Endothelial cell of umbilical vein (primary cell): Measurements from ENCODE around the gene TTLL10. TPM values are rescaled to one million over a fixed set of nuclear protein-coding genes. Genes with fewer than 3 reads are reported as not detected.

Experiments
- BruUV-seq: library from RNA; stranded (reverse); fragments of 400-500 nt; replicated peaks from 2 replicates; lab custom pipeline; 2021; lab: Mats Ljungman, UMichigan
- CTCF ChIA-PET: fragments of 300-600, 350-600 bp; sonication (Branson Sonifier 250); formaldehyde crosslinking; loops from one replicate; lab custom pipeline; 2021; ENCODE audit warnings: antibody characterized with exemption, inconsistent platforms; lab: Charles Lee
- POLR2A ChIA-PET: fragments of 300-600, 350-600 bp; sonication (Branson Sonifier 250); formaldehyde crosslinking; loops from one replicate; lab custom pipeline; 2021; ENCODE audit warnings: antibody characterized with exemption, inconsistent platforms; lab: Charles Lee
- DNase-seq: peaks from one replicate; pipeline ENCODE4 v3.0.0-alpha.2; 2011; ENCODE audit warnings: low read depth, low spot score
- FAIRE-seq: peaks from 2 replicates; lab custom pipeline; 2011; peaks lifted over from hg19 to GRCh38; lab: Jason Lieb, UNC
- H2AFZ ChIP-seq: 2 replicates; pipeline ENCODE4 v1.6.0; 2012; ENCODE audit warnings: low read depth, low read length, control low read depth, inconsistent platforms
- H3K27ac ChIP-seq: 2 replicates; pipeline ENCODE4 v1.5.1; 2011; ENCODE audit warnings: low read depth, mild to moderate bottlenecking, control low read depth, low read length, moderate library complexity; ENCODE audit not compliant: insufficient read depth
- H3K27me3 ChIP-seq, 2 experiments: 2 replicates each; pipeline versions ENCODE4 v1.6.0 to v1.6.1; 2011; ENCODE audit warnings: low read length in 2 of 2, mixed read lengths in 1 of 2; ENCODE audit not compliant: control insufficient read depth in 2 of 2, insufficient read depth in 2 of 2
- H3K36me3 ChIP-seq, 2 experiments: 2 replicates in 1 of 2; 3 replicates in 1 of 2; pipeline ENCODE4 v1.5.1; 2011; ENCODE audit warnings: low read length in 2 of 2, mild to moderate bottlenecking in 1 of 2, moderate library complexity in 1 of 2; ENCODE audit not compliant: control insufficient read depth in 2 of 2, insufficient read depth in 2 of 2; ENCODE audit errors: extremely low read depth in 1 of 2
- H3K4me1 ChIP-seq: 3 replicates; pipeline ENCODE4 v1.5.1; 2011; ENCODE audit warnings: mild to moderate bottlenecking, low read length; ENCODE audit not compliant: control insufficient read depth, insufficient read depth; ENCODE audit errors: extremely low read depth
- H3K4me2 ChIP-seq: 2 replicates; pipeline ENCODE4 v1.6.1; 2011; ENCODE audit warnings: low read length, control low read depth, mixed read lengths; ENCODE audit not compliant: insufficient read depth
- H3K4me3 ChIP-seq, 3 experiments: fragments of 200-600 bp in 1 of 3; sonication (generic), shearing (Covaris generic) in 1 of 3; replicated peaks in 1 of 3; 2 replicates each; pipeline ENCODE4 v1.5.1; 2011 to 2016; ENCODE audit warnings: control low read depth in 3 of 3, low read length in 3 of 3, mild to moderate bottlenecking in 2 of 3, inconsistent platforms in 1 of 3, low read depth in 1 of 3, moderate library complexity in 1 of 3; ENCODE audit not compliant: insufficient read depth in 1 of 3
- H3K79me2 ChIP-seq: 2 replicates; pipeline ENCODE4 v1.6.0; 2012; ENCODE audit warnings: low read length, inconsistent platforms; ENCODE audit not compliant: control insufficient read depth, insufficient read depth
- H3K9ac ChIP-seq: replicated peaks from 2 replicates; pipeline ENCODE3; 2011; ENCODE audit warnings: low read length, control low read depth; ENCODE audit not compliant: insufficient read depth; ENCODE audit errors: extremely low read depth
- H3K9me1 ChIP-seq: replicated peaks from 3 replicates; pipeline ENCODE4 v1.6.0; 2011; ENCODE audit warnings: mild to moderate bottlenecking, low read length; ENCODE audit not compliant: control insufficient read depth, insufficient read depth; ENCODE audit errors: extremely low read depth
- H3K9me3 ChIP-seq: replicated peaks from 2 replicates; pipeline ENCODE4 v1.5.1; 2012; ENCODE audit warnings: low read length, inconsistent platforms; ENCODE audit not compliant: control insufficient read depth, insufficient read depth
- H4K20me1 ChIP-seq: replicated peaks from 2 replicates; pipeline ENCODE3; 2011; ENCODE audit warnings: mild to moderate bottlenecking, low read length; ENCODE audit not compliant: control insufficient read depth, insufficient read depth; ENCODE audit errors: extremely low read depth
- CTCF ChIP-seq, 2 donors: IDR thresholded peaks; 1 replicate in 1 of 2; 2 replicates in 1 of 2; pipeline ENCODE4 v1.5.1; 2011; ENCODE audit warnings: low read length in 2 of 2, mild to moderate bottlenecking in 2 of 2, moderate library complexity in 2 of 2, control low read depth in 1 of 2, inconsistent platforms in 1 of 2, low read depth in 1 of 2; ENCODE audit not compliant: insufficient read depth in 1 of 2; ENCODE audit errors: extremely low read depth in 1 of 2
- FOS ChIP-seq: IDR thresholded peaks from 2 replicates; pipeline ENCODE4 v1.6.1; 2011; ENCODE audit warnings: mild to moderate bottlenecking, low read length, moderate library complexity, borderline replicate concordance; ENCODE audit not compliant: insufficient read depth
- GATA2 ChIP-seq: IDR thresholded peaks from 2 replicates; pipeline ENCODE4 v1.7.0; 2011; ENCODE audit warnings: low read depth, mild to moderate bottlenecking, moderate library complexity, mixed read lengths, low read length; ENCODE audit not compliant: insufficient read length, insufficient read depth
- JUN ChIP-seq: IDR thresholded peaks from 2 replicates; pipeline ENCODE4 v1.6.1; 2011; ENCODE audit warnings: borderline replicate concordance, low read depth; ENCODE audit not compliant: insufficient read length, insufficient read depth
- MAX ChIP-seq: IDR thresholded peaks from 2 replicates; pipeline ENCODE4 v1.6.1; 2011; ENCODE audit not compliant: insufficient read depth, insufficient read length
- MYC ChIP-seq: IDR thresholded peaks from one replicate; pipeline ENCODE4 v1.6.1; 2011; ENCODE audit warnings: mild to moderate bottlenecking, low read depth, low read length
- POLR2A ChIP-seq: IDR thresholded peaks from 2 replicates; pipeline ENCODE4 v1.6.1; 2012; ENCODE audit warnings: low read depth, mild to moderate bottlenecking, control low read depth, low read length
- dilution Hi-C: fragments of 300-500 bp; cut with MboI; formaldehyde crosslinking; loops from one replicate; pipeline ENCODE4 v1.15.0; 2019; ENCODE audit warnings: low sequenced_read_pairs; ENCODE audit not compliant: extremely low pct_ligation_motif_present
- intact Hi-C: fragments of 100-400 bp; cut with micrococcal nuclease; formaldehyde crosslinking; loops from one replicate; pipeline ENCODE4 v1.10.0; 2022
- polyA plus RNA-seq, 4 experiments: library from polyadenylated mRNA; depleted of rRNA in 3 of 4; stranded (reverse) in 3 of 4; unstranded in 1 of 4; fragments of >200 nt; gene quantifications; 2 replicates each; pipeline versions ENCODE4 v1.2.1 to v1.2.3, GENCODE V29; 2011 to 2012; ENCODE audit warnings: missing spikeins in 1 of 4
- total RNA-seq: library from RNA; stranded (reverse); gene quantifications from 2 replicates; pipeline ENCODE4 v1.2.3, GENCODE V29; 2021

Gene TTLL10
- total and polyA plus RNA-seq, 2 donors (not counting 3 experiments of a cell fraction or from before 2014, with no cell fraction given): not detected

- Histone ChIP-seq H4K20me1 (no peaks in the 10 kb centered on the region), H3K4me2 (no peak overlapping the region), H3K9me1 (no peaks in the 10 kb centered on the region), H2AFZ (no peak overlapping the region), H3K4me3 (no peak overlapping the region), H3K79me2 (no peaks in the 10 kb centered on the region), H3K27me3 (no peaks in the 10 kb centered on the region), H3K9me3 (no peaks in the 10 kb centered on the region), H3K4me1 (no peaks in the 10 kb centered on the region), H3K36me3 (no peaks in the 10 kb centered on the region), H3K9ac (no peak overlapping the region), H3K27ac (no peak overlapping the region)
- DNase-seq: no peak
- CTCF ChIA-PET: interaction anchor here (1.5 to 4.1 kb wide), 4 partner anchors 107 to 167 kb away, joined by 3 to 18 read pairs (median 6); partner anchors contain the start of genes B3GALT6 and SDF4
- intact Hi-C loops: loop anchor here (5.0 kb wide), 2 partner anchors 123 to 183 kb away; partner anchors contain the start of genes ACAP3, C1QTNF12 and PUSL1
- FAIRE-seq: no peak
- dilution Hi-C loops: no loop called here
- no peak for TF ChIP-seq JUN
- no peak for TF ChIP-seq FOS
- TF ChIP-seq MAX: no peak
- no peak for TF ChIP-seq MYC
- TF ChIP-seq POLR2A: no peak
- no peak for TF ChIP-seq GATA2
- TF ChIP-seq CTCF (IDR thresholded peaks at IDR 0.05; ENCODE audit: extremely low read depth in 1 of 2, insufficient read depth in 1 of 2, low read depth in 1 of 2, low read length in 2 of 2): no peak
- BruUV-seq: no TSS peak
- POLR2A ChIA-PET: interaction anchor here (0.7 kb wide), 1 partner anchor 17 kb away, joined by 3 read pairs; no protein-coding TSS in a partner anchor
Observed at GRCh38 chr1:1124508-1124785, 49.2 kb upstream of the TTLL10 start.
